Fibroblast of peridontal ligament (primary cell): ENCODE data around the gene GLYR1.
A peak's percentile ranks its signal among the peaks of the same experiment; 100 is the strongest.
"Not testable (repeated sequence)": the region's sequence is repeated elsewhere in the genome, so short reads cannot be mapped to it uniquely, and the experiment has no call there.

Source experiments
- DNase-seq: peaks from one replicate; pipeline ENCODE4 v3.0.0-alpha.2; 2010; ENCODE audit errors: extremely low read depth

Gene GLYR1

DNA sequence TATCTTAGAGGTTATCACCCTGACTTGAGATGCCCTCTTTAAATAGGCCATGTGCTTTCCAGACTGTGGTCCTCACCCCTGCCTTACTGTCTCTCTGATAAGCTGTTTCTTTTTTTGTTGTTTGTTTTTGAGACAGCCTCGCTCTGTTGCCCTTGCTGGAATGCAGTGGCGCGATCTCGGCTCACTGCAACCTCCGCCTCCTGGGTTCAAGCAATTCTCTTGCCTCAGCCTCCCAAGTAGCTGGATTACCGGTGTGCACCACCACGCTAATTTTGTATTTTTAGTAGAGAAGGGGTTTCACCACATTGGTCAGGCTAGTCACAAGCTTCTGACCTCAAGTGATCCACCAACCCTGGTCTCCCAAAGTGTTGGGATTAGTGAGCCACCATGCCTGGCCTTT is 58.2 kb downstream of the GLYR1 start:
- DNase-seq, result no peak

DNA sequence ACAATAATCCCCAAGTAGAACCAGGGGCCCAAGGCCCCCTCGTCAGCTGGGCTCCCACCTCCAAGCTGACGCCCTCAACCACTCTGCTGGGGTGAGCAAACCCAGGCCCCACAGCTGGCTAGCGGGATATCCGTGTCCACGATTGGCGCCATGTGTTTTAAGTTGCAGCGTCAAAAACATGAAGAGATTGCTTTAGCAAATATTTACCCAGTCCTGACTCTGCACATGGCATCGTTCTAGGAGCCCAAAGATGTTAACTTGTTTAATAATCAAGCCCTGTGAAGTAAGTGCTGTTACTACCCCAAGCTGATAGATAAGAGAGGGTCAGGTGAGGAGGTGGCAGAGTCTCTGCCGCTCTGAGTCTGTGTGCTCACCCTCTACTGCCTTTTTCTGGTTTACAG is 58.6 kb downstream of the GLYR1 start:
- no peak for DNase-seq

DNA sequence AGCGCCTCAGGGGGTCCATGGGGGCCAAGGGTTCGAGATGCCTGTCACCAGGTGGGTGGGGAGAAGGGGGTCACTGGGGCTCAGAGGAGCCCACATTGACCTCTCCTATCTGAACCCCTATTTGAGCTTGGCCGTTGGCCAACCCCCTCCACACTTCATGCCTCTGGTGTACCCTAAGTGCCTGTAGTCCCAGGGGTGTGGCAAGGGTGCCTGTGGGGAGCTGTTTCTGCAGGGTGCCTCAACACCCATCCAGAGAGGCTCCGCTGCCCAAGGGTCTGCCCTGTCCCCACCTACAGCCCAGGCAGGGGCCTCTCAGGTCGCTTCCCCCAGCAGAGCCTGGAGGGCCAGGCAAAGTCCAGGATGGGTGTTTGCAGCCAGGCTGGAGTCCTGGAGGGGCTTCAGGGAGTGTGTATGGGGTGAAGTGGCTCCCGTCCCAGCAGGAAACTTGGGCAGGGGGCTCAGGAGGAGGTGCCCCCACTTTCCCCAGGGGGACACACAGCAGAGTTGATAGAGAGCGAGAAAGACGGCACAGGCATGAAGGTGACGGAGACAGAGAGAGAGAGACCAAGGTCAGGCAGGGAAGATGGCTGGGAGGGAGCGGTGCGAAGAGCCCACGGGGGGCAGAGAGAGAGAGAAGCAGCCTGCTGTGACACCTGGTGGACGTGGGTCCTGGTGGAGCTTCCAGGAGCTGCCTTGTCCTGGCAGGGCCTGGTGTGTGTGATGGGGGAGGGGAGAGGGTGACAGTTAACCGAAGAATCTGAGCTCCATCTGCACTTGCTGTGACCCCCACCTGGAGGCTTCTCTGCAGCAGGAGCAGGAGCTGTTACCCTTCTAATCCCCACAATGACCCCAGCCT is 59.2 kb downstream of the GLYR1 start, which contains the start of gene SEPTIN12:
Gene SEPTIN12 (minus strand): TSS at position 719 of the 856 bp plus-strand sequence. CDS start 700 bp downstream, at position 19.
- DNase-seq, result no peak

DNA sequence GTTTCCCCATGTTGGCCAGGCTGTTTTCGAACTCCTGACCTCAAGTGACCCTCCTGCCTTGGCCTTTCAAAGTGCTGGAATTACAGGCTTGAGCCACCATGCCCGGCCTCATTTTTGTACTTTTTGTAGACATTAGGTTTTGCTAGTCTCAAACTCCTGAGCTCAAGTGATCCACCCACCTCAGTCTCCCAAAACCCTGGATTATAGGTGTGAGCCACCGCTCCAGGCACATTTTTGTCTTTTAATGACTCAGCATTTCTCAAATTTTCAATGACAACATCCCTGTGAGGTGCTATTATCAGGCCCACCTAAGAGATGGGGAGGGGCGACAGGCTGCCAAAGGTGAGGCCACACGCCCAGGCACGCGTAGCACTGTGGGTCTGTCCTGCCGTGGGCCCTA is 60.0 kb downstream of the GLYR1 start:
- DNase-seq, result no peak

DNA sequence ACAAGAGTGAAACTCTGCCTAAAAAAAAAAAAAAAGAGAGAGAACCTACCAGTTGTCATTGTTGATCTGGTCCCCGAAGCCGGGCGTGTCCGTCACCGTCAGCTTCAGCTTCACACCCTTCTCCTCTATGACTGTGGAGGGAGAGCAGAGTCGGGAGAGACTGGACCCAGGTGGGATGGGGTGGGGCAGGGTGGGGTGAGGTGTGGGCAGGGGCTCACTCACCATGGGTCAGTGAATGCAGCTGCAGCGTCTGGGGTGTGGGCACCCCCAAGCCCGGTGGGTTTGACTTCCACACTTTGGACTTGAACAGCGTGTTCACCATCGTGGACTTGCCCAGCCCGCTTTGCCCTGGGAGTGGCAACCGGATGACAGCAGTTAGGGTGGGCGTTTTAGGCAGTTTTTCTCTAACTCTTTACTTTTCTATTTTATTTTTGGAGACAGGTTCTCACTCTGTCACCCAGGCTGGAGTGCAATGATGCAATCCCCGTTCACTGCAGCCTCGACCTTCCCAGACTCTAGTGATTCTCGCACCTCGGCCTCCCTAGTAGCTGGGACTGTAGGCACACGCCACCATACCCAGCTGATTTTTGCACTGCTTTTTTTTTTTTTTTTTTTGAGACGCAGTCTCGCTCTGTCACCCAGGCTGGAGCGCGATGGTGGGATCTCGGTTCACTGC is 61.2 kb downstream of the GLYR1 start:
- DNase-seq, result no peak

DNA sequence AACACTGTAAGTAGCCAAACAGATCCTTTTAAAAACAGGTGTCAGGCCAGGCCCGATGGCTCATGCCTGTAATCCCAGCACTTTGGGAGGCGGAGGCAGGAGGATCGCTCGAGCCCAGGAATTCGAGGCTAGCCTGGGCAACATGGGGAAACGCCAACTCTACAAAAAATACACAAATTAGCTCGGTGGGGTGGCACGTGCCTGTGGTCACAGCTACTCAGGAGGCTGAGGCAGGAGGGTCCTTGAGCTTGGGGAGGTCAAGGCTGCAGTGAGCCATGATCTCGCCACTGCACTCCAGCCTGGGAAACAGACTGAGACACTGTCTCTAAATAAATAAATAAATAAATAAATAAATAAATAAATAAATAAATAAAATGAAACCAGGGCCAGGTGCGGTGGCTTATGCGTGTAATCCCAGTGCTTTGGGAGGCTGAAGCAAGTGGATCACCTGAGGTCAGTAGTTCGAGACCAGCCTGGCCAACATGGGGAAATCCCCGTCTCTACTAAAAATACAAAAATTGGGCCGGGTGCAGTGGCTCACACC is 62.6 kb downstream of the GLYR1 start:
- not testable (repeated sequence) for DNase-seq

DNA sequence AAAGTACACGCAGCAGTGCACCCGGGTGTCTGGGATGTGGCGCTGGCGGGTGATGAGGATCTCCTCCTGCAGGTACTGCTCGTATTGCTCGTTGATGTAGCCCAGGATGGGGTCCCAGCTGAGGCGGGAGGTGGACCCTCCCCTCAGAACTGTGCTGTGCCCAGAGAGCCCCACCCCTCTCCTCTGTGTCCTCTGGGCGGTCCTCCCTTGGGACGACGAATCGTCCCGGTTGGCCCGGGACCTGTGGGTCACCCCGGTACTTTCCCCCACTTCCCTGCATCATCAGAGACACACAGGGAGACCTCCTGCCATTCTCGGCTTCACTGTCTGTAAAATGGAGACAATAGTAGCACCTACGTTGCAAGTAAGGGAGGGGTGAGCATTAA is 63.1 kb downstream of the GLYR1 start:
- DNase-seq, result no peak

DNA sequence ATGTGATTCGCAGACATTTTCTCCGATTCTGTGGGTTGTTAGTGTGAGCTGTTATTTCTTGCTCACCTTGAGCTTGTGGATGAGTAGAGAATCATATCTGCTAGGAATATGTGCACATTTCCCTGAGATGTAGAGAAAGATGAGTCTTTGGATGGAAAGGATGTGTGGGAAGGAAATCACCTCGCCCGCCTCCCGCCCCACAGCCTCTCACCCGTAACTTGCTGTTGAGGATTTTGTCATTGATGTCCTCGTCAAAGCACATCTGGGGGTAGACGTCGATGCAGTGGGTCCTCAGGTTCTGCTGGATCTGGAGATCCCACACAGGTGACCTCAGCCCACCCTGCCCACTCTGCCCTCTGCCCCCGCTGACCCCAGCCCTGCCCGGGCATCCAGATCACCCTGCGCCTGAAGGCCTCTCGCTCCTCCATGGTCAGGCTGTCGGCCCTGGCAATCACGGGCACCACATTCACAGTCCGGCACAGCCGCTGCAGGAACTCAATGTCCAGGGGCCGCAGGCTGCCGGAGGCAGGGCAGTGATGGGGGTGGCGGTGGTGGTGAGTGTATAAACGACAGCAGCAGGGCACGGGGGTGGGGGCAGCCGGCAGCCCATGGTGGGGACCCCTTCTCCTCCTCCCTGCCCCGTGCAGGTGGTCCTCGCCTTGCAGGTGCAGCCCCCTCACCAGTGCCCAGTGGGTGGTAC is 63.7 kb downstream of the GLYR1 start:
- no peak for DNase-seq

DNA sequence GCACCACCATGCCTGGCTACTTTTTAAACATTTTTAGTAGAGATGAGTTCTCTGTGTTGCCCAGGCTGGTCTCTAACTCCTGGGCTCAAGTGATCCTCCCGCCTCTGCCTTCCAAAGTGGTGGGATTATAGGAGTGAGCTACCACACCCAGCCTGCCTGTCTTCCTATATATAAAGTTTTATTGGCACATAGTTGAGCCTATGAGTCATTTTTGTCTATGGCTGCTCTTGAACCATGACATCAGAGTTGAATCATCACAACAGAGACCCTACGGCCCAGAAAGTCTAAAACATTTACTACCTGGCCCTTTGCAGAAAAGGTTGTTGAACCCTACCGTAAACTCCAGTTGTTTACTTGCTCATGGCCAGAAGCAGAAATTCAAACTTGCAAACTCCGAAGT is 66.9 kb downstream of the GLYR1 start:
- no peak for DNase-seq

DNA sequence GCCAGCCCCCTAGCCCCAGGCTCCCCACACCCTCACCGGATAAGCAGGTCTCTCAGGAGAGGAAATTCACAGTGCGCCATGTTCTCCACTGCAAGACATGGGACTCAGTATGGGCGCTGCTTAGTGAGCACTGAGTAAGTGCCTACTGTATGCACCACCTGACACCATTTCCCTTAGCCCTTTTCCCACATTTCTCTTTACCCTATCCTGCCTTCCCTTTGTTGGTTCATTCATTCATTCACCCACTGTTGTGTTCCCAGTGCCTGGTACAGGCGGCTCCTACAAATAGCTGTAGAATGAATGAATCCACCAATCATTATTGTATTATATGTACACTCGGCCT is 69.1 kb downstream of the GLYR1 start:
- DNase-seq, result no peak

DNA sequence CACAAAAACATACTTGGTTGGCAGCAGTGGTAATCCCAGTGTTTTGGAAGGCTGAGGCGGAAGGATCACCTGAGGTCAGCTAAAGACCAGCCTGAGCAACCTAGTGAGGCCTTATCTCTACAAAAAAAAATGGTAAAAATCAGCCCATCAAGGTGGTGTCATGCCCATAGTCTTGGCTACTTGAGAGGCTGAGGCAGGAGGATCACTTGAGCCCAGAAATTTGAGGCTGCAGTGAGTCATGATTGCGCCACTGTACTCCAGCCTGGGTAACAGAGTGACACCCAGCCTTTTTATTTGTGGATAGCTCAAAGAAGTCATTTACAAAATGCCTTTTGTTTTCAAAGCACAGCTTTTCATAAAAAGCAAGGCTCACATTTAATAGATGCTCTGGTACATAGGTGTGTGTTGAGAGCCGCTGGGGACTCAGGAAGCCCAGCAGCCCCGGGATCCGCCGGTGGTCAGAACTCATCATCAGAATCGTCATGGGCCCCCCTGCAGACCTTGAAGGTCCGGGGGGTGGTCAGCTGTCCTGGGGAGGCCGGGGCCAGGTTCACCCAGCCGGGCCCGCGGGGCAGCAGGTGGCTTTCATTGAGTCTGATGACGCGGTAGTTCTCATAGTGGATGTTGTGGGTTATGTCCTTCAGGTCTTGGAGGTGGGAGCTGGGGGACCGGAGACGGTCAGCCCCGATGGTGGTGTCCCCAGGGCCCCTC is 69.6 kb downstream of the GLYR1 start:
- no peak for DNase-seq

DNA sequence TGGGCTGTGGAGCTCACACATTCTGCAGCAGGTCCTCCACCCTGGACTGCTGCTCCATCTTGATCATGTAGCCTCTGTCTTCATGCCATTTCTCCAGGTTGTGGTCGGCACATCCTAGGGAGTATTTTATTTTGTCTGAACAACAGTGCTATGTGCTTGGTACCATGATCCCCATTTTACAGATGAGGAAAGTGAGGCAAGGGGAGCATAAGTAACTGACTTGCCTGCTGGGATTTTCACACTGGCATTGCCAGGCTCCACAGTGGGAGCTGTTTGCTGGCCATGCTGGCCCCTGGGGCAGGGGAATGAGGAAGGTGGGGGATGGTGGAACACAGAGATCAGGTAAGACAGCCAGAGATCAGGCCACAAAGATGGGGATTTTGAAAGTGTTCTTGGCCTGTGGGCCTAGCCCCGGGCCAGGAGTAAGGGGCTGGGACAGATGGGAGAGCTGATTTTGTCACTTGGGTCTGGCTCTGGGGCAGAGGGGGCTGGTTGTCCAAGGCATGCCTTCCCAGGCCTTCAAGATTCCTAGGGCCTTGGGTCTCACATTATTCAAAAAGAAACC is 70.9 kb downstream of the GLYR1 start:
- no peak for DNase-seq

DNA sequence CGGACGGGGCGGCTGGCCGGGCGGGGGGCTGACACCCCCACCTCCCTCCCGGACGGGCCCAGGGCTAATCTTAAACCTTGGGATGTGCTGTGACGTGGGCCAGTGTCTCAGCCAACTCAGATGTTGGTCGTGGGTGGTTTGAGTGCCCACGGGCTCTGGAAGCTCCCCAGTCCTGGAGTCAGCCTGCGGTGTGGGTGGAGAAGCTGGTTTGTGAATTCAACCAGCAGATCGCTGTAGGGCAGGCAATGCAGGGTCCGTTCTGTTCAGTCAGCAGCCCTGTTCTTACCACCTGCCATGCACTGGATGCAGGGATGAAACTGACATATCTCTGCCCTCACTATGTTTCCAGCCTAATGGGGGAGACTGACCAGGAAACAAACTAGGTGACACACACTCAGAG is 72.1 kb downstream of the GLYR1 start:
- DNase-seq, result no peak

DNA sequence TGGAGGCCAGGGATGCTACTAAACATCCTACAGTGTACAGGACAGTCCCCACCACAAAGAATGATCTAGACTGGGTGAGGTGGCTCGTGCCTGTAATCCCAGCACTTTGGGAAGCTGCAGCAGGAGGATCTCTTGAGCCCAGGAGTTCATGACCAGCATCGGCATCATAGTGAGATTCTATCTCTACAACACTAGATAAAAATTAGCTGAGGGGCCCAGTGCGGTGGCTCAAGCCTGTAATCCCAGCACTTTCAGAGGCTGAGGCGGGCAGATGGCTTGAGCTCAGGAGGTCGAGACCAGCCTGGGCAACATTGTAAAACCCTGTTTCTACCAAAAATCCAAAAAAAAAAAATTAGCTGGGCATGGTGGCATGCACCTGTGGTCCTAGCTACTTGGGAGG is 74.7 kb downstream of the GLYR1 start:
- no peak for DNase-seq

DNA sequence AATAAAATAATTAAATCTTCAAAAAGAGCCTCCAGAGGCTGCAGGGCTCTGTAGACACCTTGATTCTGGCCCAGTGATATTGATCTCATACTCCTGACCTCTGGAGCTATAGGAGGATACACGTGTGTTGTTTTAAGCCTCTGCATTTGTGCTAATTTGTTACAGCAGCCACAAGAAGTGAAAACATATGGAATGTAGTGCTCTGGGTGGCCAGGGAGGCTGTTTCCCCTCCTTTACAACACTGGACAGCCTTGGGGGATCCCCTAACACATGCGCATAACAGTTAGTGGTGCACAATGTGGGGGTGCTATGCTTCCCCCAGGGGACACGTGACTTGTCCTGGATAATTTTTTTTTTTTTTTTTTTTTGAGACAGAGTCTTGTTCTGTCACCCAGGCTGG is 75.4 kb downstream of the GLYR1 start:
- no peak for DNase-seq

DNA sequence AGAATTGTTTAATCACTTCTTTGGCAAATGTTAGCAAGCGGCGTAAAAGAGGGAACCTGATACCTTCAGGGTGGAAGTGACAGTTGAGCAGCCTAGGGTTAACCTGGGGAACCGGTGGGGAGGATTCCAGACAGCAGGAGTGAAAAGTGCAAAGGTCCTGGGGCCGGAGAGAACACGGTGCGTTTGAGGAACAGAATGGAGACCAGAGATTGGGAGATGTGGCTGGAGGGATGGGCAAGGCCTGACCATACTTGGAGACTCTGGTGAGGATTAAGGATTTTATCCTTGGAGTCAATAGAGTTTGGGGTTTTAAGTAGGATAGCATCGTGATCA is 77.8 kb downstream of the GLYR1 start:
- DNase-seq, result no peak

DNA sequence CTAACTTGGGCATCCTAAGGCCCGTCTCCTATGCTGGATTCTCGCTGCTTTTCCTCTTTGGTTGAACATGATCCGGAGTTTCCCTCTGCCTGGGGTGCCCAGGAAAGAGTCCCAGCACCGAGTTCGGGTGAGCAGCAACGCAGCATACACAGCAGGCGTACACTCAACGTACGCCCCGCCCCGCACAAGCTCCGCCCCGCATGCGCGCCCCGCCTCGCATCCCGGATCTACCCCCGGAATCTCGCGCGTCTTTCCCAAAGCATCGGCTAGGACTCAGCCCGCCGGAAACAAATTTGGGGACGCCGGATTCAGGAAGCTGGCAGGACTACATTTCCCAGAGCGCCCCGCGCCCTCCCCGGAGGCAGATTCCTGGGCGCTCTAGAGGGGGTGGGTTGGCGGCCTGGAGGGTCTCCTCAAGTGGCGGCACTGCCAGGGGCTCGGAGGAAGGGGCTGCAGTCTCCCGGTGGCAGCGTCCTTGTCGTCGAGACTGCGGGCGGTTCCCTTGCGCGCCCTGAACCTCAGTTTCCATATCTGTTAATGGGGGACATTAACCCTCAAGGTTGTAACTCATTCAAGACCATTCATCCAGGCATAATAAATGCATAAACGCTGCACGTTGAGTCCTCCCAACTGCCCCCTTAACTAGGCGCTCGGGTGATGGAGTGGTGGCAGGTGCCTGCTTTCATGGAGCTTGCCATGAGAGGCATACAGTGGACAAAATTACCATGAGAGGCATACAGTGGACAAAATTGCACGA is 78.4 kb downstream of the GLYR1 start:
- peak; percentile 93 for DNase-seq

DNA sequence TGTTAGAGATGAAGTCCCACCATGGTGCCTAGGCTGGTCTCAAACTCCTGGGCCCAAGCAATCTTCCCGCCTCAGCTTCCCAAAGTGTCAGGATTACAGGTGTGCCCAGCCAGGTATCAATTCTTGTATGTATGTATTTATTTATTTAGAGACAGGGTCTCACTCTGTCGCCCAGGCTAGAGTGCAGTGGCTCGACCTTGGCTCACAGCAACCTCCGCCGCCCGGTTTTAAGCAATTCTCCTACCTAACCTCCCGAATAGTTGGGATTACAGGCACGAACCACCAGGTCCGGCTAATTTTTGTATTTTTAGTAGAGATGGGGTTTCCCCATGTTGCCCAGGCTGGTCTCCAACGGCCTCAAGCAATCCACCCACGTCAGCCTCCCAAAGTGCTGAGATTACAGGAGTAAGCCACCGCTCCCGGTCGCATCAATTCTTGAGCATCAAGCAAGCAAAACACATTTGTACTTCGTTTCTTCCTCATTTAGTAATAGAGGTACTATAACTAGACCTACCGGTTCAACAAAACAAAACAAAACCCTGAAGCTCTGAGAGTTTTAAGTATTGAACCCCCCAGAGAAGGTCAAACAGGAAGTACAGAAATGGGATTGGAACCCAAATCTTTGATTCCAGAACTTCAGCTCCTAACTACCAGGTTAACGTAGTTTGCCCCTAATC is 79.1 kb downstream of the GLYR1 start:
- no peak for DNase-seq

DNA sequence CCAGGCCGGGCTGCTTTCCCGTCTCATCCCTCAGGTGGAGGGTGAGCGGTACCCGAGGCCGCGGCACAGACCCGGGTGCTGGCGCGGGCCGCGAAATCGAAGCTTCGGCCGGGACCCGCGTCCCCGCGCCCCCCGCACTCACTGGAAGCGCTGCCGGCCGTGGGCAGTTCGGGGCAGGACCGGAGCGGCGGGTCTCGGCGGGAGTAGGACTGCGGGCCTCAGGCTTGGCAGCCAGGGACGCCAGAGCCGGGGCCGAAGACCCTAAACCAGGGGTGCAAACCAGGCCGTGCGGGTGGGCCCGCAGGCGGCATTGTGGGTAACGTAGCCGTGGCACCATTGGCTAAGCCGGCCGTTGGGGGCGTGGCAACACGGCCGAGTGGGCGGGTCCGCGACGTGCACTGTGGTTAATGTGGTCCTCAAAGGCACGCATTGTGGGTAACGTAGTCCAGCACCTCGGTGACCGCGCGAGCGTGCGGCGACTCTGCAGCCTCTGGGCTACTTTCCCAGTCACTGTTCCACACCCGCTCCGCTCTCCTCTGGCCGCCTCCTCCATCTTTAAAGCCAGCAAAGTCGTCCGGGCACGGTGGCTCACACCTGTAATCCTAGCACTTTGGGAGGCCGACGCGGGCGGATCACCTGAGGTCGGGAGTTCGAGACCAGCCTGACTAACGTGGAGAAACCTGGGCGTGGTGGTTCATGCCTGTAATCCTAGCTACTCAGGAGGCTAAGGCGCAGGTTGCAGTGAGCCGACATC is 80.0 kb downstream of the GLYR1 start, which contains the start of gene ZNF500:
Gene ZNF500 (minus strand): TSS at position 288 of the 754 bp plus-strand sequence. CDS start 1,184 bp downstream, outside the sequence.
- peak; percentile 93 for DNase-seq
